ENCODE data around the gene MAPKAP1. TPM values are rescaled to one million over a fixed set of nuclear protein-coding genes. Genes with fewer than 3 reads are reported as not detected.

The MAPKAP1 gene
- total RNA-seq, 1 donor from 2014 or later = 49.6 TPM

GRCh38 chr9:125621170-125621569, 85.8 kb downstream of the MAPKAP1 start:
- no peak overlapping the region for H3K4me3 ChIP-seq
- no peaks in the 10 kb centered on the region for H3K27me3 ChIP-seq
- no peaks in the 10 kb centered on the region for H3K9me3 ChIP-seq
- intact Hi-C loops (cut with DNase I) = no loop called here
- H3K27ac ChIP-seq = no peak overlapping the region
- DNase-seq (ENCODE audit: low spot score in 2 of 2) = no peak
- no peaks in the 10 kb centered on the region for H3K36me3 ChIP-seq
- H3K4me1 ChIP-seq = no peaks in the 10 kb centered on the region
- TF ChIP-seq CTCF (IDR thresholded peaks at IDR 0.05) = no peak

- Histone ChIP-seq H3K4me1 (no peaks in the 10 kb centered on the region), H3K4me3 (no peak overlapping the region), H3K27me3 (no peaks in the 10 kb centered on the region), H3K36me3 (no peaks in the 10 kb centered on the region), H3K9me3 (no peaks in the 10 kb centered on the region), H3K27ac (no peak overlapping the region)
- intact Hi-C loops (cut with DNase I) = no loop called here
- no peak for DNase-seq (ENCODE audit: low spot score in 2 of 2)
- TF ChIP-seq CTCF (IDR thresholded peaks at IDR 0.05) = no peak
Observed at GRCh38 chr9:125620216-125620615, 86.8 kb downstream of the MAPKAP1 start.

GRCh38 chr9:125617087-125617486, 89.9 kb downstream of the MAPKAP1 start:
- no peak for DNase-seq (ENCODE audit: low spot score in 2 of 2)
- Histone ChIP-seq H3K9me3 (no peaks in the 10 kb centered on the region), H3K4me3 (no peak overlapping the region), H3K4me1 (no peaks in the 10 kb centered on the region), H3K27me3 (no peaks in the 10 kb centered on the region), H3K27ac (no peak overlapping the region), H3K36me3 (no peaks in the 10 kb centered on the region)
- no peak for TF ChIP-seq CTCF (IDR thresholded peaks at IDR 0.05)
- intact Hi-C loops (cut with DNase I) = no loop called here

- intact Hi-C loops (cut with DNase I) = no loop called here
- H3K4me1 ChIP-seq = no peaks in the 10 kb centered on the region
- no peaks in the 10 kb centered on the region for H3K36me3 ChIP-seq
- H3K27me3 ChIP-seq = no peaks in the 10 kb centered on the region
- H3K9me3 ChIP-seq = no peaks in the 10 kb centered on the region
- no peak for DNase-seq (ENCODE audit: low spot score in 2 of 2)
- no peak overlapping the region for H3K4me3 ChIP-seq
- H3K27ac ChIP-seq = no peak overlapping the region
- no peak for TF ChIP-seq CTCF (IDR thresholded peaks at IDR 0.05)
Observed at GRCh38 chr9:125613141-125613540, 93.9 kb downstream of the MAPKAP1 start.

GRCh38 chr9:125612616-125613015, 94.4 kb downstream of the MAPKAP1 start:
- TF ChIP-seq CTCF (IDR thresholded peaks at IDR 0.05) = no peak
- intact Hi-C loops (cut with DNase I) = no loop called here
- H3K4me3 ChIP-seq = no peak overlapping the region

GRCh38 chr9:125611121-125611765, 95.8 kb downstream of the MAPKAP1 start:
- no peak overlapping the region for H3K27ac ChIP-seq
- no peaks in the 10 kb centered on the region for H3K36me3 ChIP-seq
- no peaks in the 10 kb centered on the region for H3K27me3 ChIP-seq
- intact Hi-C loops (cut with DNase I) = no loop called here
- no peaks in the 10 kb centered on the region for H3K4me1 ChIP-seq
- TF ChIP-seq CTCF (IDR thresholded peaks at IDR 0.05) = no peak
- H3K4me3 ChIP-seq = no peak overlapping the region
- DNase-seq (ENCODE audit: low spot score in 2 of 2) = no peak
- no peaks in the 10 kb centered on the region for H3K9me3 ChIP-seq

More at GRCh38 chr9:125612616-125613015, 94.4 kb downstream of the MAPKAP1 start:
- H3K4me1 ChIP-seq = no peaks in the 10 kb centered on the region
- no peak overlapping the region for H3K27ac ChIP-seq
- no peaks in the 10 kb centered on the region for H3K9me3 ChIP-seq
- DNase-seq (ENCODE audit: low spot score in 2 of 2) = no peak
- H3K27me3 ChIP-seq = no peaks in the 10 kb centered on the region
- no peaks in the 10 kb centered on the region for H3K36me3 ChIP-seq

Data from ascending aorta (tissue), 2 donors.